AG04450 (cell line): ENCODE results near the gene GPR45. TPM values are rescaled to one million over a fixed set of nuclear protein-coding genes. Genes with fewer than 3 reads are reported as not detected.

ENCODE experiments used
- CTCF ChIA-PET: fragments of 300-600, 350-600 bp; formaldehyde crosslinking; extraction: SDS; loops from one replicate; lab custom pipeline; 2022; ENCODE audit warnings: antibody characterized with exemption, inconsistent platforms; lab: Charles Lee
- POLR2A ChIA-PET: fragments of 350-600 bp; formaldehyde crosslinking; extraction: SDS; loops from one replicate; lab custom pipeline; 2021; ENCODE audit warnings: antibody characterized with exemption, inconsistent platforms; lab: Yijun Ruan, JAX
- DNase-seq: peaks from one replicate; pipeline ENCODE4 v3.0.0-alpha.2; 2011; ENCODE audit warnings: low read depth, low spot score
- H3K27ac ChIP-seq: one replicate; pipeline ENCODE4 v1.5.1; 2012; ENCODE audit warnings: low read depth, low read length, control low read depth
- H3K27me3 ChIP-seq: one replicate; pipeline ENCODE4 v1.6.0; 2012; ENCODE audit warnings: low read length; ENCODE audit not compliant: control insufficient read depth, insufficient read depth
- H3K4me3 ChIP-seq: 2 replicates; pipeline ENCODE4 v1.5.1; 2011; ENCODE audit warnings: mild to moderate bottlenecking, low read depth, low read length, control low read depth
- H3K9me3 ChIP-seq: 2 replicates; pipeline ENCODE4 v1.5.1; 2012; ENCODE audit warnings: low read length; ENCODE audit not compliant: control insufficient read depth, insufficient read depth
- polyA plus RNA-seq: library from polyadenylated mRNA; depleted of rRNA; stranded (reverse); fragments of >200 nt; gene quantifications from 2 replicates; pipeline ENCODE4 v1.2.3, GENCODE V29; 2011
- TF ChIP-seq, protein P1 (sequence below): IDR thresholded peaks from 2 replicates; pipeline ENCODE4 v1.5.1; 2011; ENCODE audit warnings: low read depth, low read length, control low read depth, inconsistent platforms

Gene GPR45
- polyA plus RNA-seq, 1 experiment, result not detected

DNA sequence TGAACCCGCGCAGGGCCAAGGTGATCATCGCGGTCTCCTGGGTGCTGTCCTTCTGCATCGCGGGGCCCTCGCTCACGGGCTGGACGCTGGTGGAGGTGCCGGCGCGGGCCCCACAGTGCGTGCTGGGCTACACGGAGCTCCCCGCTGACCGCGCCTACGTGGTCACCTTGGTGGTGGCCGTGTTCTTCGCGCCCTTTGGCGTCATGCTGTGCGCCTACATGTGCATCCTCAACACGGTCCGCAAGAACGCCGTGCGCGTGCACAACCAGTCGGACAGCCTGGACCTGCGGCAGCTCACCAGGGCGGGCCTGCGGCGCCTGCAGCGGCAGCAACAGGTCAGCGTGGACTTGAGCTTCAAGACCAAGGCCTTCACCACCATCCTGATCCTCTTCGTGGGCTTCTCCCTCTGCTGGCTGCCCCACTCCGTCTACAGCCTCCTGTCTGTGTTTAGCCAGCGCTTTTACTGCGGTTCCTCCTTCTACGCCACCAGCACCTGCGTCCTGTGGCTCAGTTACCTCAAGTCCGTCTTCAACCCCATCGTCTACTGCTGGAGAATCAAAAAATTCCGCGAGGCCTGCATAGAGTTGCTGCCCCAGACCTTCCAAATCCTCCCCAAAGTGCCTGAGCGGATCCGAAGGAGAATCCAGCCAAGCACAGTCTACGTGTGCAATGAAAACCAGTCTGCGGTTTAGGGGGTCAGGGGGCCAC, 897 bp downstream of the GPR45 start:
- Histone ChIP-seq H3K9me3 (peaks cover 9% of the 10 kb centered on the region), H3K27ac (no peak overlapping the region), H3K4me3 (no peak overlapping the region), H3K27me3 (peaks cover 8% of the 10 kb centered on the region)
- CTCF ChIA-PET, result interaction anchor here (2.4 to 12.2 kb wide), 2 partner anchors 52 to 129 kb away, joined by 10 to 310 read pairs; no protein-coding TSS in a partner anchor
- TF ChIP-seq, protein P1, sequence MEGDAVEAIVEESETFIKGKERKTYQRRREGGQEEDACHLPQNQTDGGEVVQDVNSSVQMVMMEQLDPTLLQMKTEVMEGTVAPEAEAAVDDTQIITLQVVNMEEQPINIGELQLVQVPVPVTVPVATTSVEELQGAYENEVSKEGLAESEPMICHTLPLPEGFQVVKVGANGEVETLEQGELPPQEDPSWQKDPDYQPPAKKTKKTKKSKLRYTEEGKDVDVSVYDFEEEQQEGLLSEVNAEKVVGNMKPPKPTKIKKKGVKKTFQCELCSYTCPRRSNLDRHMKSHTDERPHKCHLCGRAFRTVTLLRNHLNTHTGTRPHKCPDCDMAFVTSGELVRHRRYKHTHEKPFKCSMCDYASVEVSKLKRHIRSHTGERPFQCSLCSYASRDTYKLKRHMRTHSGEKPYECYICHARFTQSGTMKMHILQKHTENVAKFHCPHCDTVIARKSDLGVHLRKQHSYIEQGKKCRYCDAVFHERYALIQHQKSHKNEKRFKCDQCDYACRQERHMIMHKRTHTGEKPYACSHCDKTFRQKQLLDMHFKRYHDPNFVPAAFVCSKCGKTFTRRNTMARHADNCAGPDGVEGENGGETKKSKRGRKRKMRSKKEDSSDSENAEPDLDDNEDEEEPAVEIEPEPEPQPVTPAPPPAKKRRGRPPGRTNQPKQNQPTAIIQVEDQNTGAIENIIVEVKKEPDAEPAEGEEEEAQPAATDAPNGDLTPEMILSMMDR, result no peak
- POLR2A ChIA-PET, result no interaction called here
- no peak for DNase-seq

DNA sequence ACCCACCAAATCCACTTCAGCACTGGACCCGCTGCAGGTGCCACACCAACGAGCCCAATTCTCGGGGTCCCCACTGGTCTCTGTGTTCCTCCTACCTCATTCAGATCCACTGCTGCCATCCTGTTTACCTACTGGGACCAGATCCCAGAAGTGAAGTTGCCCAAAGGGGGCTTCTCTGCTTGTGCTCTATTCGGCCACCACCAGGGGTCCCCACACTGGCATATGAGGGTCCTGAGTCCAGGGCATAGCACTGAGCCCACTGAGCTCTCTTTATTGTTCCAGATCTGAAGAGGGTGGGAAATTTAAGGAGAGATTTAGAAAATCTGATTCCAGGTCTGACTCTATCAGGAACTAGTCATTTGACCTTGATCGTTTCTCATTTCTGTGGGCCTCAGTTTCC, 2.4 kb downstream of the GPR45 start:
- Histone ChIP-seq H3K27ac (no peak overlapping the region), H3K9me3 (peaks cover 18% of the 10 kb centered on the region), H3K4me3 (no peak overlapping the region), H3K27me3 (peaks cover 11% of the 10 kb centered on the region)
- DNase-seq, result no peak
- ChIA-PET CTCF (interaction anchor here (0.5 to 2.4 kb wide), 7 partner anchors 9 to 277 kb away, joined by 3 to 10 read pairs (median 3); no protein-coding TSS in a partner anchor), POLR2A (interaction anchor here (0.7 kb wide), 1 partner anchor 34 kb away, joined by 4 read pairs; no protein-coding TSS in a partner anchor)
- TF ChIP-seq, protein P1, result peak; percentile 42

DNA sequence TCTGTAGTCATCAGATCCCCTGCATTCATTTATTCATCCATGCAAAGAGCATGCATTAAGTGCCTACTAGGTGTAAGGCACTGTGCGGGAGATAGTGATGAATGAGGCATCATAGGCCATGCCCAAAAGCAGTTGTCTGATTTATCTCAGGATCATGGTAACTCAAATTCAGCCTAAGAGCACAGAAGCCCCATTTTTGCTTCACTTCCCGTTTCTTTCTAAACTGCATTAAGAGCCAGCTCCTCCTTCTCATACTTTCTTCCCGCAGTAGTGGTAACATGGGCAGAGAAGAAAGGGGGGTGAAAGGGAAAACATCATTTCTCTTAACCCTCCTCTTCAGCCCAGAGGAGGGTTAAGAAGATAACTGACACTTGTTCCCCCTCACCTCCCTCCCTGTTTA, 2.9 kb downstream of the GPR45 start:
- TF ChIP-seq, protein P1, result no peak
- CTCF ChIA-PET, result interaction anchor here (0.5 to 2.4 kb wide), 6 partner anchors 9 to 131 kb away, joined by 3 to 10 read pairs (median 3); no protein-coding TSS in a partner anchor
- Histone ChIP-seq H3K27ac (no peak overlapping the region), H3K9me3 (peaks cover 18% of the 10 kb centered on the region), H3K4me3 (no peak overlapping the region), H3K27me3 (peaks cover 11% of the 10 kb centered on the region)
- DNase-seq, result no peak
- POLR2A ChIA-PET, result no interaction called here

DNA sequence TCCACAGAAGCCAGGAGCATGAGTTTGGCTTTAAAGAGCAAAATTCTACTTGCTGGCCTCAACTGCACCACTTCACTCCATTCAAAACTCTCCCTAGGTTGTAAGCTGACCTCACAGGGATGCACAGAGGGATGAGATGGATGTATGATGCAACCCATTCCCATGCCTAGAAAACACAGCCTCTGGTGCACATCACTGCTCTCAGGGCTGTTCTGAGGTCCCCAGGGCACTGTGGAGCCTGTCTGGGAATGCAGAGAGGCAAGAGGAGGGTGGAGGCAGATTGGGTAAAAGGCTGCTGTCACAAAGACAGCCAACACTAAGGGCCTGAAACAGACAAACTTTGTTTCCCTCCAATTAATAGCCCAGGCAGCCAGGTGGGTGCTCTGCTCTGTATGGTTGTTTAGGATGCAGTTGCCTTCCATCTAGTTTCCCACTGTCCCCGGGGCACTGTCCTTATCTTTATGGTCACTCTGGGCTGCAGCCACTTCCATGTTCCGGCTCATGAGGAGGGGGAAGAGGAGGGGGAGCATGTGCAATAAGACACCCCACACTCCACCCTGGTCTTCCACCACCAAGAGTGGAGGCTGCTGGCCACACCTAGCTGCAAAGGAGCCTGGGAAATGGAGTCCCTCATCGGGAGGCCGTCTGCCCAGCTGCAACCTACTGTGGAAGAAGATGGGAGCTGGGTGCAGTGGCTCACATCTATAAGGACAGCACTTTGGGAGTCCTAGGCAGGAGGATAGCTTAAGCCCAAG, 7.0 kb downstream of the GPR45 start:
- TF ChIP-seq, protein P1, result no peak
- Histone ChIP-seq H3K4me3 (no peak overlapping the region), H3K27ac (no peak overlapping the region), H3K9me3 (peaks cover 9% of the 10 kb centered on the region), H3K27me3 (peaks cover 16% of the 10 kb centered on the region)
- ChIA-PET POLR2A (no interaction called here), CTCF (interaction anchor here (1.1 to 2.4 kb wide), 2 partner anchors 9 to 12 kb away, joined by 4 to 13 read pairs; no protein-coding TSS in a partner anchor)
- DNase-seq, result no peak
